Measurements from ENCODE around the gene RAMP3.

GRCh38 chr7:45183711-45184210, 26.2 kb downstream of the RAMP3 start:
- TF ChIP-seq CTCF (IDR thresholded peaks at IDR 0.05) (no peak), POLR2A (IDR thresholded peaks at IDR 0.05) (no peak), EP300 (IDR thresholded peaks at IDR 0.05) (no peak), POLR2AphosphoS5 (IDR thresholded peaks at IDR 0.05) (no peak)
